Esophagus squamous epithelium (tissue), 4 donors: ENCODE measurements around the gene NR3C2.

ENCODE experiments used
- CTCF ChIP-seq, 6 experiments: fragments of 450-650 bp in 4 of 6; fragments of 200-600 bp in 2 of 6; sonication (generic) in 2 of 6; IDR thresholded peaks; one replicate each; pipeline ENCODE4 v1.5.1; 2016 to 2019; ENCODE audit warnings: antibody characterized with exemption in 6 of 6, mild to moderate bottlenecking in 4 of 6, moderate library complexity in 4 of 6
- POLR2A ChIP-seq, 4 donors: fragments of 450-650 bp; IDR thresholded peaks; one replicate each; pipeline ENCODE4 v1.6.1; 2017; ENCODE audit warnings: antibody characterized with exemption in 4 of 4, mild to moderate bottlenecking in 4 of 4, moderate library complexity in 3 of 4

GRCh38 chr4:148211533-148211932 is 230.7 kb downstream of the NR3C2 start:
- TF ChIP-seq POLR2A (IDR thresholded peaks at IDR 0.05) (no peak), CTCF (IDR thresholded peaks at IDR 0.05) (no peak)
